HG02885 (cell line): ENCODE results near the gene ATG3.
"Not testable (repeated sequence)": the region's sequence is repeated elsewhere in the genome, so short reads cannot be mapped to it uniquely, and the experiment has no call there.

Experiments
- ATAC-seq: cut with Tn5 transposase; IDR thresholded peaks from one replicate; pipeline ENCODE4 v1.9.1; 2021; ENCODE audit warnings: mild to moderate bottlenecking; ENCODE audit not compliant: unreplicated experiment, poor library complexity

The ATG3 gene

DNA sequence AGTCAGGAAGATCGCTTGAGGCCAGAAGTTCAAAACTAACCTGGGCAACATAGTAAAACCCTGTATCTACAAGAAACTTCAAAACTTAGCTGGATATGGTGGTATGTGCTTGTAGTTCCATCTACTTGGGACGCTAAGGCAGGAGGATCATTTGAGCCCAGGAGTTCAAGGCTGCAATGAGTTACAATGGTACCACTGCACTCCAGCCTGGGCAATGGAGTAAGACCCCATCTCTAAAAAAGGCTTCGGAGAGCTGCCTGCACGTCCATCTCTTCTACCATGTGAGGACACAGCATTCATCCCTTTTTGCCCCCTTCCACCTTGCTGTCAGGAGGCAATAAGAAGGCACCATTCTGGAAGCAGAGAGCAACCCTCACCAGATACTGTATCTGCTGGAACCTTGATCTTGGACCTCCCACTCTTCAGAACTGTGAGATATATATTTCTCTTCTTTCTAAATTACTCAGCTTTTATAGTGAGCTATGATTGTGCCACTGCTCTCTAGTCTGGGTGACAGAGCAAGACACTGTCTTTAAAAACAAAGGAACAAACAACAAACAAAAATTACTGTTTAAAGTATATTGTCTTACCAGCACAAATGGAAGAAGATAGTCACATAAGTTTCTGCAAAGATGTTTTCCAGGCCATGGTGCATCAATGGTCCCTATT is 58.3 kb downstream of the ATG3 start:
- no peak for ATAC-seq

DNA sequence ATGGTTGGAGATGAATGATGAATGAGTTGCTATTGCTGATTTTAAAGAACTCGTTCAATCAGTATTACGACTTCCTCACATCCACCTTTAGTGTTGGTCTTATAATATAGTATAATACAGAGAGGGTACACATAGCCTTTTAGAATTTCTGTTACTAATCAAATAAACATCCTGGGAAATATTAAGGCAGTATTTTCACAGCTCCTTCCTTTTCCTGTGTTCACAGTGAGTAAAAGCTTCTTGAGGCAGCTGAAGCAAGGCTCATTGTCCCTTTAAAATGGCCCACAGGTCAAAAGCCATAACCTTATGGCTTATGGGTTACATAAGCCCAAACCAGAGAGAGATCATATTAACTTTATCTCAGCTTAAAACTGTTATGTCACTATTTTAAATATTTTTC is 61.1 kb downstream of the ATG3 start:
- ATAC-seq = no peak

DNA sequence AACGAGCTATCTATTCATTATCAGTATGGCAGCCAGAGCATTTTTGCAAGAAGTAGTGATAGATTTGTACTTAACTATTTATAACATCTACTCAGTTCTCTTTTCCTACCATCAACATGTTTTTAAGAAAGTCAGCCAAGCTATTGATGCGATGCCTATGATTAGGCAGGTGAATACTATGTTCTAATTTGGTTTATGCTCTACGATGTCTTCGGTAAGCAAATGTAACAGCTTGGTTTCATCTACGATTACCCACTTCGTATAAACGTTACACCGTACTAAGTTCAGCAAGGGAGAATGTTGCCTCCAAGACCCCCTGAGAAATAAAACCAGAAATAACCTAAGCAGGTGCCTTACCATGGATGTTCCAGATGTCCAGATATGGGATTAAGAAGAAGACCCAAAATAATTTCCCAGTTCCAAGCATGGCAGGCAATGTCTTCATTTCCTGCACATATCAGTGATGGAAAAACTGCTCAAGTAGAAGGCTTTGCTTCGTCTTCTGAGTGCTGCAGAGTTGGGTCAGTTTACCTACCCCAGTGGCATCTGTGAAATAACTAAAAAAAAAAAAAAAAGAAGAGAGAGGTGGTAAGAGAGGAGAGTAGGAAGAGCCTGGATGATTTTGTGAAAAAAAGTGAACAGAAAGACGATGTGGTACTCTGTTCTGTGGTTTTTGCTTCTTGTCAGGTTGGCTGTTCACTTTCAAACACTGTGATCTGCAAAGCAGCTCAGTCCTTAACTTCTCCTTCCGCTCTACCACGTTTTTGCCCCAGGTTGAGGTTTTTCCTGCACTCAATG is 62.6 kb downstream of the ATG3 start, which contains the start of gene BTLA:
BTLA (minus strand) TSS at position 559 of the 798 bp plus-strand sequence; CDS start at position 445, 114 bp downstream.
- ATAC-seq = peak; percentile 62

DNA sequence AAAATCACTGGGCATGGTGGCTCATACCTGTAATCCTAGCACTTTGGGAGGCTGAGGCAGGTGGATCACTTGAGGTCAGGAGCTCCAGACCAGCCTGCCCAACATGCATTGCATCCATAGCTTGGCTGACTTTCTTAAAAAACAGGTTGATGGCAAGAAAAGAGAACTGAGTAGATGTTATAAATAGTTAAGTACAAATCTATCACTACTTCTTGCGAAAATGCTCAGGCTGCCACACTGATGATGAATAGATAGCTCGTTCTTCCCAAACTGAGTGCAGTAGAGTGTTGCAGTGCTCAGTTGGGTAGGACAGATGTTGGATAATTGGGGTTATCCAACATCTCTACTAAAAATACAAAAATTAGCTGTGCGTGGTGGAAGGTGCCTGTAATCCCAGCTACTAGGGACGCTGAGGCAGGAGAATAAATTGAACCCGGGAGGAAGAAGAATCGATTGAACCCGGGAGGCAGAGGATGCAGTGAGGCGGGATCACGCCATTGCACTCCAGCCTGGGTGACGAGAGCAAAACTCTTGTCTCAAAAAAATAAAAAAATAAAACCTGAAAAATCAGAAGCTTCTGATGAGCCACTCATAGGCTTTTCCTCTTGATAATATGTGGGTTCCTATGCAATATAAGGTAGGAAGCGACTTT is 63.7 kb downstream of the ATG3 start:
- no peak for ATAC-seq

DNA sequence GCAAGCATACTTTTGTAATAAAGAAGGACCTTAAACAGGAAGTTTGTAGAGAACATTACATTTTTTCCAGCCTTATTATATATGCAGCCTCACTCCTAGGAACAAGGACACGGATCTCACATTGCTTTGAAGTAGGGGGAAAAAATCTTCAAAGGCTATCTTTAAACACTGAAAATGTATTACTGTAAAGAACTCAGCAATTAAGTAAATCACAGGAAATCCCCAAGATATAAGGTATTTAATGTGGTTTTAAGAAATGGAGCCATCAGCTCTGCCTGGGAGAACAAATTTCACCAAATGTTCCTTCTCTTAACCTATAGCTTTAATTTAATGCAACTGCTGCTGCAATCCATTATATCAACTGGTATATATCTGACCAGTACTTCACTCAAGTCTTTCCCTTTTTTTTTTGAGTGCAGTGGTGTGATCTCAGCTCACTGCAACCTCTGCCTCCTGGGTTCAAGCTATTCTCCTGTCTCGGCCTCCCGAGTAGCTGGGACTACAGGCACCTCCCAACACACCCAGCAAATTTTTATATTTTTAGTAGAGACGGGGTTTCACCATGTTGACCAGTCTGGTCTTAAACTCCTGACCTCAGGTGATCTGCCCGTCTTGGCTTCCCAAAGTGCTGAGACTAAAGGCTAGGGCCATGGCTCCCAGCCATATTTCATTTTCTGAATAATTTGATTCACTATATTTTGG is 65.2 kb downstream of the ATG3 start:
- ATAC-seq = no peak

DNA sequence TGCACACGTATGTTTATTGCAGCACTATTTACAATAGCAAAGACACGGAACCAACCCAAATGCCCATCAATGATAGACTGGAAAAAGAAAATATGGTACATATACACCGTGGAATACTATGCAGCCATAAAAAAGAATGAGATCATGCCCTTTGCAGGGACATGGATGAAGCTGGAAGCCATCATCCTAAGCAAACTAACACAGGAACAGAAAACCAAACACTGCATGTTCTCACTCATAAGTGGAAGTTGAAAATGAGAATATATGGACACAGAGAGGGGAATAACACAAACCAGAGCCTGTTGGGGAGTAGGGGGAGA is 67.4 kb downstream of the ATG3 start:
- not testable (repeated sequence) for ATAC-seq

DNA sequence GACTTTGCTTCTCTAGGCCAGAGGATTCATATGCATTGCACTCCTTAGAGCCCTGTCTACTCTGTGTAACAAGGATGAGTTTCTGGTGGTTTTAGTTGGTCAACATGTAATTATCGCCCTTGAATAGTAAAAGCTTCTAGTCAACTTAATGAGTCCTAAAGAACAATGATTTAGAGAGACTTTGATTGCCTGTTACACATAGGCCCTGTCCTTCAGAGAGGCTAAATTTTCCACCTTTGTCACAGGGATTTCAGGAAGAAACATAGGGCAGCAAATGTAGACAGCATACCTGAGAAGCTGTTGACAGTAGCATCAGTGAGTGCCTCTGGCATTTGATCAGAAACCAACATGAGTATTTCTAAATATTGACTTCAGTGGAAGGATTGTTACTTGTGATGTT is 69.6 kb downstream of the ATG3 start:
- peak; percentile 29 for ATAC-seq

DNA sequence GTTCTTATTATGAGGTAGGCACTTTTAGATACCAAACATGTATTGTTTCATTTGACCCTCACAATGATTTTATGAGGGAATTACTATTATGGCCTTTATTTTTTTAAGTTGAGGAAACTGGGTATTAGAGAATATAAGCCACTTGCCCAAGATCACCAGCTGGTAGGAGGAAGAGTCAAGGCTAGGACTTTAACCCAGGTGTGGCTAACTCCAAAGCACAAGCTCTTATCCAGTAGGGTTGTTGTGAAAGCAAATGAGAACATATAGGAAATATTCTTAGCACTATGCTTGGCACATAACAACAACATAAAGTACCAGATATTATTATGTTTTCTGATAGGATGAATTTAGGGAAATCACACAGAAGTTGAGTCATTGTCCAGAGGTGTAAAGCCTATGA is 70.4 kb downstream of the ATG3 start:
- ATAC-seq = no peak

DNA sequence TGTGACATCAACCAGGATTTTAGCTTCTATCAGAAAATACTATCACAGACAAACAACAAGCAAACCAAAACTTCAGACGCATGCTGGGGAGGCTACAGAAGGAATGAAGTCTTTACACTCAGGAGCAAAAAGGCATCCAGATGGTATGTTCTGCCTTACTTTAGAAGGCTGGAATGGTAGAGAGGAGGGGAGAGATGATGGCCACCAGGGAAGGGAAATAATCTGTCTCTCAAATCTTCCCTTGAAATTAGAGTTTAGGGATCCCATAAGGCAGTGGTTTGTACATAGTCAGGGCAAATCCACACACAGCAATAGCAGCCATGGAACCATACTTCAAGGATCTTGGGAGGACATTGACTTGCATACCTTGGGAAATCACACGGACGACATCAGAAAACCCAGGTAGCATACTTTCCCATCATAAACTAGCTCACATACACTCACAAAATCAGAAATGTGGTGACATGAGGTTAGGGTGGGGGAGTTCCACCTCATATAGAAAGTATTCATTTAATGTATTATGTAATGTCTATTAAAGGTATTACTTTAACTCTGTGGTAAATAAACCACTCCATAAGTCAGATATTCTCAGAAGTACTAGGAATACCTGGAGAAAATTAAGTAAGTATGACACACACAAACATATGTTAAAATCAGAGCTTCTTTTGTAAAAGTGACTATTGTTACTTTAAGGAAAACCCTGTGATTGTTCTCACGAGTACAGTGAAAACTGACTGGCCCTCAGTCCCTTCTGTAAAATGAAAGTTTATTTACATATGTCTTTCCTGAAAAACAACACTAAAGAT is 71.9 kb downstream of the ATG3 start:
- peak; percentile 68 for ATAC-seq

DNA sequence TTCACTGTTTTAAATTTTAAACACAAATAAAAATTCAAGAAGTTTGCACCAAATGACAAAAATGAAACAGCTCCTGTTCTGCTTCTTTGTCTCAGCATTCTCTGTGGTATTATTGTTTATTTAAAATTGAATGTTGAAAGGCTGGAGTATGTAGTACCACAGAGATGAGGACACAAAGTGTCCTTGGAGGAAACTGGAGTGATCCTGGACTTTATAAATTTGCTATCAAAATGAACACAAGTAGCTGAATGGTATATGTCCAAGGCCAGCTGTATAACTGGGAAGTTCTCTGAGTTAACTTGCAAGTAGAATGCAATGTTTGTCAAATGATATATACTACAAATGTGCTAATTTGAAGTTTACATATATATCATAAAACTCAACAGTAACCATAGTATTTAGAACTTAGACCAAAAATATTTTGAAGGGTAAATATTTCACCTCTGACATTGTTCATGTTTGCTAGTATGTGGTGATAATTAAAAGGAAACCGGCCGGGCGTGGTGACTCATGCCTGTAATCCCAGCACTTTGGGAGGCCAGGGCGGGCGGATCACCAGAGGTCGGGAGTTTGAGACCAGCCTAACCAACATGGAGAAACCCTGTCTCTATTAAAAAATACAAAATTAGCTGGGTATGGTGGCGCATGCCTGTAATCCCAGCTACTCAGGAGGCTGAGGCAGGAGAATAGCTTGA is 74.8 kb downstream of the ATG3 start:
- no peak for ATAC-seq

DNA sequence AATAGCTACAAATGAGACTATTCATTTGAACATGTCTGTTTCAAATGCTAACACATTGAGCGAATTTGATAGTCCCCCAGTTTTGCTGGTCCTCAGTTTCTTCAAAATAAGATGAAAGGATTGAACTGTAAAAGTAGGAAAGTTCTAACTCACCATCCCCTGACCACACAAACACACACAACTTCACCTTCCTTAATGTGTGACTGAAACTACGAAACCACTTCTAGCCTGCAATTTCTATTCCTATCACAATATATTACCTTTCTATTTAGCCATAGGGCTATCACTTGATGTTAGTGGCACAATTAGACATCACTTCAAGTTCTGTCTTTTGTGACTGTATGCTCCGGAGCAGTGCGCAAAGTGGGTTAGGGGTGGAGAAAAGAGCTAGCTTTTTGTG is 77.4 kb downstream of the ATG3 start:
- ATAC-seq = no peak

DNA sequence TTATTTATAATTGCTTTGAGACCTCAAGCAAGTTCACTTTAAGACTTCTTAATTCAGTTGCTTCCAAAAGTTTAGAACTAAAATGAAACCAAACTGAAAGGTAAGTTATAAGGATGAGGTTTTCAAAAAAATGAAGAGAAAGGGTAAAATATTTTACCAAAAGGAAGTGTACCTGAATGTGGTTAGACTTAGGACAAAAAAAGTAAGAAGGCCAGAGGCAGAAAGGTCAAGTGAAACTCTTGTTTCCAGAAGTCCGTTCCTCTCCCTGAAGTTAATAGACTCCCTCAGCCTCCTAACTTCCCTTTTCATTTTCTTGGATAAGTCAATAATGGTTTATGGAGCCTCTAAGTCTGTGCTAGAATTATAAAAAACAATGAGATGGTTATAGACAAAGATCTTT is 79.1 kb downstream of the ATG3 start:
- ATAC-seq = peak; percentile 43
